ENCODE data around the gene AMBRA1.
A peak's percentile ranks its signal among the peaks of the same experiment; 100 is the strongest.

- TF ChIP-seq CTCF (IDR thresholded peaks at IDR 0.05) (no peak), POLR2A (IDR thresholded peaks at IDR 0.05) (no peak), POLR2AphosphoS5 (IDR thresholded peaks at IDR 0.05) (peak in 2 of 3 donors; percentile 15 to 27)
Measured at GRCh38 chr11:46601129-46601528, 7.3 kb upstream of the AMBRA1 start.

Data from breast epithelium (tissue), 3 donors.